Central memory CD8-positive, alpha-beta T cell (primary cell): ENCODE measurements around the gene CDK5RAP2.
A peak's percentile ranks its signal among the peaks of the same experiment; 100 is the strongest.

ENCODE experiments used
- ATAC-seq: fragments of 150-1000 bp; cut with Tn5 transposase; replicated peaks from 2 replicates; pipeline ENCODE4 v1.10.0; 2022; ENCODE audit warnings: mild to moderate bottlenecking, moderate FRiP score, moderate number of reproducible peaks; ENCODE audit not compliant: poor library complexity, severe bottlenecking; ENCODE audit errors: extremely low read depth
- DNase-seq, 2 donors: peaks; one replicate each; pipeline ENCODE4 v3.0.0; 2021; ENCODE audit warnings: low spot score in 2 of 2
- H3K27ac Mint-ChIP-seq: one replicate; pipeline ENCODE4 v1.8.0; 2022; ENCODE audit warnings: low read depth, mild to moderate bottlenecking, moderate library complexity, mixed read lengths
- H3K27me3 Mint-ChIP-seq: one replicate; pipeline ENCODE4 v1.8.0; 2022; ENCODE audit warnings: mixed read lengths
- H3K36me3 Mint-ChIP-seq: one replicate; pipeline ENCODE4 v1.8.0; 2022; ENCODE audit warnings: mild to moderate bottlenecking, moderate library complexity, mixed read lengths; ENCODE audit not compliant: insufficient read depth
- H3K4me1 Mint-ChIP-seq: one replicate; pipeline ENCODE4 v1.8.0; 2022; ENCODE audit warnings: mixed read lengths
- H3K4me3 Mint-ChIP-seq: one replicate; pipeline ENCODE4 v1.8.0; 2022; ENCODE audit warnings: mild to moderate bottlenecking, moderate library complexity, mixed read lengths
- H3K9me3 Mint-ChIP-seq: one replicate; pipeline ENCODE4 v1.8.0; 2022; ENCODE audit warnings: mixed read lengths

CDK5RAP2 gene

DNA sequence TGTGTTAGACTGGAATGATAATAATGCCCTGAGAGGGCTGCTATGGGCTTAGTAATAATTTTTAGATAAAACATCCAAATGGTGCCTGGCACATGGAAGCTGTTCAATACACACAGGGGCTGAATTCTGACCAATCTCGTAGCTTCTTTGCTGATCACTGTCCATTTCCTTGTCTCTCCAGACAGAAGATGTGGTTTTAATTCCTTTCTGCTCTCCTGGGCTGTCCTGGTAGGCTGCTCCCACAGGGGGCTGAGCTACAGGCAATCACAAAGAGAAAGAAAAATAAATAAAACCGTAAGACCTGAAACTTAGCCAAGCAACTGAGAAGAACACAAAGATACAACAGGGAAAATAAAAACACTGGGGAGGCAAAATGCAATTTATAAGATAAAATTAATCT lies 136.5 kb downstream of the CDK5RAP2 start:
- Mint-ChIP-seq H3K36me3 (peaks cover 38% of the 10 kb centered on the region), H3K4me1 (peaks cover 22% of the 10 kb centered on the region), H3K27me3 (no peaks in the 10 kb centered on the region), H3K27ac (peak overlapping the region; percentile 22), H3K4me3 (no peak overlapping the region), H3K9me3 (no peaks in the 10 kb centered on the region)
- no peak for ATAC-seq
- no peak for DNase-seq

GRCh38 chr9:120442308-120442995 lies 137.5 kb downstream of the CDK5RAP2 start:
- no peak overlapping the region for H3K27ac Mint-ChIP-seq
- H3K4me3 Mint-ChIP-seq, result no peak overlapping the region
- no peak for DNase-seq
- peaks cover 22% of the 10 kb centered on the region for H3K4me1 Mint-ChIP-seq
- ATAC-seq, result no peak
- no peaks in the 10 kb centered on the region for H3K27me3 Mint-ChIP-seq
- H3K9me3 Mint-ChIP-seq, result no peaks in the 10 kb centered on the region
- H3K36me3 Mint-ChIP-seq, result peaks cover 42% of the 10 kb centered on the region

GRCh38 chr9:120441426-120442307 lies 138.3 kb downstream of the CDK5RAP2 start:
- ATAC-seq (no peak), DNase-seq (no peak)
- H3K36me3 Mint-ChIP-seq, result peaks cover 42% of the 10 kb centered on the region
- no peak overlapping the region for H3K27ac Mint-ChIP-seq
- no peaks in the 10 kb centered on the region for H3K27me3 Mint-ChIP-seq
- no peak overlapping the region for H3K4me3 Mint-ChIP-seq
- H3K4me1 Mint-ChIP-seq, result peaks cover 18% of the 10 kb centered on the region
- H3K9me3 Mint-ChIP-seq, result no peaks in the 10 kb centered on the region

GRCh38 chr9:120440791-120441190 lies 139.2 kb downstream of the CDK5RAP2 start:
- Mint-ChIP-seq H3K4me3 (no peak overlapping the region), H3K27ac (no peak overlapping the region), H3K9me3 (no peaks in the 10 kb centered on the region), H3K4me1 (peaks cover 14% of the 10 kb centered on the region), H3K36me3 (peaks cover 42% of the 10 kb centered on the region), H3K27me3 (no peaks in the 10 kb centered on the region)
- DNase-seq, result no peak
- no peak for ATAC-seq

GRCh38 chr9:120439926-120440325 lies 140.0 kb downstream of the CDK5RAP2 start:
- H3K27me3 Mint-ChIP-seq, result no peaks in the 10 kb centered on the region
- H3K4me3 Mint-ChIP-seq, result no peak overlapping the region
- H3K27ac Mint-ChIP-seq, result no peak overlapping the region
- no peak for DNase-seq
- peaks cover 14% of the 10 kb centered on the region for H3K4me1 Mint-ChIP-seq
- no peak for ATAC-seq
- H3K9me3 Mint-ChIP-seq, result no peaks in the 10 kb centered on the region
- H3K36me3 Mint-ChIP-seq, result peaks cover 48% of the 10 kb centered on the region

DNA sequence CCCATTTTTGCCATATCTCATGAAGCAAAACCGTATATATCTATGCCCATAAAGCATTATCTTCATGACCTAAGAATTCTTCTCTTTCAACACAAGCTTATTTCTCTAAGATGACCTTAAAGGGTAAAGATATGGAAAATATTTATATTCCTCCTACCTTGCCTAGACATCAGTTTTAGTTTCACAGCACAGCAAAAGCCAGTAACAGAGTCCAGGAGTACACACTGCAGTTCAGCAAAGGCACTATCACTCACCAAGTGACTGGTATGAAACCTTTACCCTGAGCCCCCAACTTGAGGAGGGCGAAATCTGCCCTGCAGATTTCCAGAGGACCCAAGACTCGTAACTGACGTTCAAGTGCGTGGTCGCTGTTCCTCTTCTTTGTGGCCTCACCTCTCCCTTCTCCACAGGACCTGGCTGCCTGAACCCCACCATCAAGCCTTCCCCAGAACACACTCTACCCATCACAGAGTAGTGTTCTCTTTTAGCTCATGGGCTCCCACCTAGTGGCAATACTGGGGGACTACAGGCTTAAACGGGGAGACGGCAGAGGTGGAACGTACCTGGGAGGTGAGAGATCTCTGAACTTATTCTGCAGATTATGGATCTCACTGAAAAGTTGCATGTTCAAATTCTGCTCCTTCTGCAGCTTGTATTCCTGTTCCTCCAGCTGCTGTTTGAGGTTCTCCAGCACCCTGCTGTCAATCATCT lies 141.0 kb downstream of the CDK5RAP2 start:
- H3K27ac Mint-ChIP-seq, result no peak overlapping the region
- H3K27me3 Mint-ChIP-seq, result no peaks in the 10 kb centered on the region
- H3K36me3 Mint-ChIP-seq, result peaks cover 53% of the 10 kb centered on the region
- H3K9me3 Mint-ChIP-seq, result no peaks in the 10 kb centered on the region
- ATAC-seq (no peak), DNase-seq (no peak)
- peaks cover 20% of the 10 kb centered on the region for H3K4me1 Mint-ChIP-seq
- H3K4me3 Mint-ChIP-seq, result no peak overlapping the region

DNA sequence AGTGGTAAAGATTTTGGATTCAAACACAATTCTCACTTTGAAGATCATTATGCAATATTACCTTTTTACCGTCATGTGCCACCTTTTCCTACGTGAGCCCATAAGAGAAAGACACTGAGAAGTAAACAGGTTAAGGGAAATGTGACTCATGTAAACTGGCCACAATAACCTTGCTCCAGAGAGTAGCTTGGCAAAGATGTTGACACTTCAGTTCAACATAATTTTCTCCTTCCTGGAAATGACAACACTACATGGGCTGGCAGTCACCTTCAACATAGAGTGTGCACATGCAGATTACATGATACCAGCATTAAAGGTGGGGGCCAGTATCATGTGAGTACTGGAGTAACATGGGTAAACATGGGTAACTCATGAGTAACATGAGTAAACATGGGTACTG lies 141.9 kb downstream of the CDK5RAP2 start:
- H3K4me3 Mint-ChIP-seq, result no peak overlapping the region
- no peaks in the 10 kb centered on the region for H3K9me3 Mint-ChIP-seq
- DNase-seq, result no peak

DNA sequence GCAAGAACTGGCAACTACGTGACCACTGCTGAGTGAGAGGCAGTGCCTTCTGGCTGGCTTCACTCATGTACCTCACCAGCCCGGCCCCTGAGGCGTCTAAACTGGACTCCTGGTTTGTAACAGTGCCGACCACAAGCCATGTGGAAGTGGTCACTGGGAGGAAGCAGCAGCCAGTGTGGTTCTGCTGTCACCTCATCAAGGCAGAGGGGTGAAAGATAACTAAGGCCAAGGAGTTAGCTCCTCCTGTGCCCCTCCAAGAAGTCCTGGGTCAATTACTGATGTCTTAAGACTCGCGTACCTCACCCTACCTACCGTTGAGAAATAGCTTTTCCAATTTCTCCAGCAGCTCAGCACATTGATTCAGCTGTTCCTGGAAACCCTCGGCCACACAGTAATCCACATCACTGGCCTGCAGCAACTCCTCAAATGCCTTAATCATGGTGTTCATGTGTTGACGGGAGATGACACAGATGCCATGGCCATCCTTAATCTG lies 142.9 kb downstream of the CDK5RAP2 start:
- Mint-ChIP-seq H3K27ac (no peak overlapping the region), H3K4me3 (no peak overlapping the region), H3K36me3 (peaks cover 42% of the 10 kb centered on the region), H3K9me3 (no peaks in the 10 kb centered on the region), H3K4me1 (peaks cover 25% of the 10 kb centered on the region), H3K27me3 (no peaks in the 10 kb centered on the region)
- ATAC-seq, result no peak
- no peak for DNase-seq

More for the DNA sequence above, 141.9 kb downstream of the CDK5RAP2 start:
- Mint-ChIP-seq H3K4me1 (peaks cover 25% of the 10 kb centered on the region), H3K27ac (peak overlapping the region; percentile 50), H3K27me3 (no peaks in the 10 kb centered on the region), H3K36me3 (peaks cover 48% of the 10 kb centered on the region)
- no peak for ATAC-seq

DNA sequence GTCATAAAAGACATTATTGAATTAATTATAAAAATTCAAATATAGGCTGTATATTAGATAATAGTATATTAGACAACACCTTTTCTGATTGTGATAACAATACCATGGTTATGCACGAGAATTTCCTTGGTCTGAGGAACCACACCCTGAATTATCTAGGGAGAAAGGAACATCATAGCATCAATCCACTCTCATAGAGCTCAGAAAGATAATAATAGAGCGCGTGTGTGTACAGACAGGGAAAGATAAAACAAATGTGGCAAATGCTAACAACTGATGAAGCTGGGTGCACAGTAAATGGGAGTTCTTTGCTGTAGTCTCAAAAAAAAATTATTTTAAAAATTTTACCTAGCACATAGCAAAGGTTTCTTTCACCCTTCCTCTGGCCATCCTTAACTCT lies 143.5 kb downstream of the CDK5RAP2 start:
- DNase-seq, result no peak
- no peaks in the 10 kb centered on the region for H3K27me3 Mint-ChIP-seq
- H3K4me3 Mint-ChIP-seq, result no peak overlapping the region
- H3K36me3 Mint-ChIP-seq, result peaks cover 42% of the 10 kb centered on the region
- H3K27ac Mint-ChIP-seq, result no peak overlapping the region
- no peak for ATAC-seq
- H3K4me1 Mint-ChIP-seq, result peaks cover 25% of the 10 kb centered on the region
- H3K9me3 Mint-ChIP-seq, result no peaks in the 10 kb centered on the region

- Mint-ChIP-seq H3K9me3 (no peaks in the 10 kb centered on the region), H3K27ac (peak overlapping the region; percentile 65), H3K27me3 (no peaks in the 10 kb centered on the region), H3K4me3 (no peak overlapping the region), H3K4me1 (peaks cover 25% of the 10 kb centered on the region), H3K36me3 (peaks cover 33% of the 10 kb centered on the region)
- no peak for DNase-seq
- ATAC-seq, result no peak
Observed at GRCh38 chr9:120435091-120435490, 144.9 kb downstream of the CDK5RAP2 start.

DNA sequence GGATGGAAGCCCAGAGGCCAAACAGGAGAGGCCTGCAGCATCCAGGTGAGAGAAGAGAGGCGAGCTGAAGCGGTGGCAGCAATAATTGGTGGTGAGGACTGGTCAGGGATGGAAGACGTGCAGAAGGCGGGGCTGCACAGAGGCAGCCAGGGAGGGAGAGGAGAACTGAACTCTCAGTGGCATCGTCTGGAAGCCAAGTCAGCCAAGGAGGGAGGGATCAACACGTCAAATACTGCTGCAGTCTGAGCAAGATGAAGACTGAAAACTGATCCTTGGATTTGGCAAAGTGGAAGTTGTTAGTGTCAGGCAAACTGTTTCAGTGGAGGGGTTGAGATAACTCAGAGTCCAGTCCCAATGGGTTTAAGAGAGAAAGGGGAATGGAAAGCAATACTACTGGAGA lies 145.4 kb downstream of the CDK5RAP2 start:
- Mint-ChIP-seq H3K36me3 (peaks cover 33% of the 10 kb centered on the region), H3K27me3 (no peaks in the 10 kb centered on the region), H3K4me3 (no peak overlapping the region), H3K4me1 (peaks cover 23% of the 10 kb centered on the region), H3K9me3 (no peaks in the 10 kb centered on the region), H3K27ac (peak overlapping the region; percentile 65)
- no peak for ATAC-seq
- DNase-seq, result no peak

- Mint-ChIP-seq H3K27me3 (no peaks in the 10 kb centered on the region), H3K9me3 (no peaks in the 10 kb centered on the region), H3K36me3 (peaks cover 26% of the 10 kb centered on the region), H3K4me3 (no peak overlapping the region), H3K27ac (no peak overlapping the region), H3K4me1 (peaks cover 16% of the 10 kb centered on the region)
- ATAC-seq, result no peak
- DNase-seq, result no peak
Observed at GRCh38 chr9:120433701-120434100, 146.3 kb downstream of the CDK5RAP2 start.
